IMR-90 (cell line): ENCODE results near the gene KDM5B. TPM values are rescaled to one million over a fixed set of nuclear protein-coding genes. Genes with fewer than 3 reads are reported as not detected.

Experiments
- ATAC-seq: fragments of 200-7000 bp; cut with Tn5 transposase; 2 replicates; pipeline ENCODE4 v1.9.1; 2020; ENCODE audit warnings: low read depth, mild to moderate bottlenecking, moderate library complexity
- BruUV-seq: library from RNA; stranded (reverse); fragments of 400-500 nt; replicated peaks from 2 replicates; lab custom pipeline; 2021; lab: Mats Ljungman, UMichigan
- CTCF ChIA-PET: fragments of 300-600 bp; formaldehyde crosslinking; extraction: SDS; loops from one replicate; lab custom pipeline; 2021; ENCODE audit warnings: antibody characterized with exemption; lab: Yijun Ruan, JAX
- POLR2A ChIA-PET: fragments of 300-600 bp; sonication (Branson Sonifier 250); formaldehyde crosslinking; loops from one replicate; lab custom pipeline; 2022; ENCODE audit warnings: antibody characterized with exemption; ENCODE audit not compliant: unreplicated experiment; lab: Charles Lee
- DNase-seq: peaks from one replicate; pipeline ENCODE4 v3.0.0; 2013
- H2AFZ ChIP-seq: replicated peaks from 2 replicates; pipeline ENCODE3; 2013; ENCODE audit warnings: low read length, mild to moderate bottlenecking; ENCODE audit not compliant: poor library complexity
- H2AK5ac ChIP-seq: 2 replicates; pipeline ENCODE4 v1.6.1; 2013; ENCODE audit warnings: low read depth, low read length, inconsistent platforms
- H2AK9ac ChIP-seq: replicated peaks from 2 replicates; pipeline ENCODE3; 2013; ENCODE audit warnings: mild to moderate bottlenecking, low read depth, low read length, moderate library complexity; ENCODE audit not compliant: poor library complexity
- H2BK120ac ChIP-seq: 2 replicates; pipeline ENCODE4 v1.6.1; 2013; ENCODE audit warnings: low read depth, low read length, inconsistent platforms
- H2BK15ac ChIP-seq: 3 replicates; pipeline ENCODE4 v1.6.1; 2013; ENCODE audit warnings: low read depth, low read length, inconsistent platforms
- H2BK20ac ChIP-seq: 2 replicates; pipeline ENCODE4 v1.6.1; 2013; ENCODE audit warnings: low read depth, mild to moderate bottlenecking, inconsistent platforms, low read length, moderate library complexity
- H2BK5ac ChIP-seq: 2 replicates; pipeline ENCODE4 v1.6.1; 2013; ENCODE audit warnings: mild to moderate bottlenecking, low read depth, low read length, inconsistent platforms; ENCODE audit not compliant: poor library complexity, severe bottlenecking
- H3K14ac ChIP-seq: replicated peaks from 2 replicates; pipeline ENCODE4 v1.6.1; 2013; ENCODE audit warnings: low read depth, low read length, inconsistent platforms
- H3K18ac ChIP-seq: 2 replicates; pipeline ENCODE4 v1.6.1; 2013; ENCODE audit warnings: low read depth, low read length, control low read depth
- H3K23ac ChIP-seq: 2 replicates; pipeline ENCODE4 v1.6.1; 2013; ENCODE audit warnings: low read depth, low read length, inconsistent platforms
- H3K27ac ChIP-seq: 2 replicates; pipeline ENCODE4 v1.5.1; 2013; ENCODE audit warnings: mild to moderate bottlenecking, control low read depth, low read length; ENCODE audit not compliant: insufficient read depth
- H3K27me3 ChIP-seq: 2 replicates; pipeline ENCODE4 v1.6.1; 2013; ENCODE audit warnings: low read length; ENCODE audit not compliant: control insufficient read depth, insufficient read depth
- H3K36me3 ChIP-seq: 2 replicates; pipeline ENCODE4 v1.6.1; 2013; ENCODE audit warnings: low read length, mixed read lengths; ENCODE audit not compliant: control insufficient read depth, insufficient read depth
- H3K4ac ChIP-seq: 2 replicates; pipeline ENCODE4 v1.6.1; 2013; ENCODE audit warnings: low read depth, low read length, inconsistent platforms
- H3K4me1 ChIP-seq: 2 replicates; pipeline ENCODE4 v1.6.1; 2013; ENCODE audit warnings: low read length, mixed read lengths; ENCODE audit not compliant: control insufficient read depth, insufficient read depth
- H3K4me2 ChIP-seq: 2 replicates; pipeline ENCODE4 v1.6.1; 2013; ENCODE audit warnings: low read depth, mild to moderate bottlenecking, control low read depth, low read length, moderate library complexity
- H3K4me3 ChIP-seq: 2 replicates; pipeline ENCODE4 v1.5.1; 2013; ENCODE audit warnings: low read depth, mild to moderate bottlenecking, control low read depth, low read length, moderate library complexity; ENCODE audit not compliant: insufficient read depth
- H3K56ac ChIP-seq: 2 replicates; pipeline ENCODE4 v1.6.1; 2013; ENCODE audit warnings: low read length, inconsistent platforms; ENCODE audit not compliant: insufficient read depth; ENCODE audit errors: extremely low read depth
- H3K79me1 ChIP-seq, 2 experiments: 2 replicates each; pipeline ENCODE4 v1.6.1; 2013; ENCODE audit warnings: low read length in 2 of 2, inconsistent platforms in 1 of 2, low read depth in 1 of 2
- H3K9ac ChIP-seq: 2 replicates; pipeline ENCODE4 v1.6.1; 2013; ENCODE audit warnings: low read depth, low read length, control low read depth
- H3K9me1 ChIP-seq: 2 replicates; pipeline ENCODE4 v1.6.1; 2013; ENCODE audit warnings: low read length, inconsistent platforms; ENCODE audit not compliant: insufficient read depth
- H3K9me3 ChIP-seq: 2 replicates; pipeline ENCODE4 v1.6.1; 2013; ENCODE audit warnings: low read length; ENCODE audit not compliant: control insufficient read depth, insufficient read depth
- H4K20me1 ChIP-seq: 2 replicates; pipeline ENCODE4 v1.6.1; 2013; ENCODE audit warnings: low read length, inconsistent platforms; ENCODE audit not compliant: insufficient read depth
- H4K5ac ChIP-seq: 2 replicates; pipeline ENCODE4 v1.6.1; 2013; ENCODE audit warnings: mild to moderate bottlenecking, low read depth, low read length, control low read depth
- H4K8ac ChIP-seq, 2 experiments: 2 replicates each; pipeline ENCODE4 v1.6.1; 2013; ENCODE audit warnings: low read depth in 2 of 2, low read length in 2 of 2, control low read depth in 1 of 2, inconsistent platforms in 1 of 2
- H4K91ac ChIP-seq: 2 replicates; pipeline ENCODE4 v1.6.1; 2013; ENCODE audit warnings: low read depth, low read length, inconsistent platforms; ENCODE audit not compliant: insufficient read depth
- CHD1 ChIP-seq: IDR thresholded peaks from 2 replicates; pipeline ENCODE4 v1.6.1; 2012; ENCODE audit warnings: low read depth, low read length, improper control_type of control experiment
- MAFK ChIP-seq: IDR thresholded peaks from 2 replicates; pipeline ENCODE4 v1.6.1; 2012; ENCODE audit warnings: low read depth, low read length, improper control_type of control experiment
- NFE2L2 ChIP-seq: fragments of 150-350 bp; IDR thresholded peaks from 2 replicates; pipeline ENCODE4 v1.6.1; 2016; ENCODE audit warnings: low read depth, mild to moderate bottlenecking, low read length
- RCOR1 ChIP-seq: IDR thresholded peaks from 2 replicates; pipeline ENCODE4 v1.6.1; 2012; ENCODE audit warnings: mild to moderate bottlenecking, low read length, improper control_type of control experiment; ENCODE audit not compliant: insufficient replicate concordance
- SMC3 ChIP-seq: fragments of 150-350 bp; IDR thresholded peaks from 2 replicates; pipeline ENCODE4 v1.6.1; 2016; ENCODE audit warnings: low read depth, mild to moderate bottlenecking, antibody characterized with exemption, low read length, moderate library complexity
- WGBS, 2 experiments: methylation state at CpG; one replicate each; pipeline versions ENCODE4 v1.1.5 to v1.1.7; 2013; ENCODE audit warnings: missing lambda C conversion rate in 2 of 2; ENCODE audit not compliant: insufficient read length in 1 of 2; ENCODE audit errors: extremely low coverage in 2 of 2; 5-methylcytosine and 5-hydroxymethylcytosine counted together
- dilution Hi-C: fragments of 300-500 bp; cut with HindIII; formaldehyde crosslinking; loops from one replicate; pipeline ENCODE4 v1.14.3; 2018; ENCODE audit warnings: low sequenced_read_pairs; ENCODE audit not compliant: unreplicated experiment
- in situ Hi-C: fragments of 300-500 bp; cut with MboI; formaldehyde crosslinking; loops from 3 replicates; pipeline ENCODE4 v1.14.3; 2019; ENCODE audit warnings: low sequenced_read_pairs, inconsistent platforms, mixed read lengths
- intact Hi-C: fragments of 100-400 bp; cut with micrococcal nuclease; formaldehyde crosslinking; loops from 2 replicates; pipeline ENCODE4 v1.10.0; 2022
- polyA plus RNA-seq, 3 experiments: library from polyadenylated mRNA; depleted of rRNA; stranded (reverse); fragments of >200 nt; gene quantifications; 2 replicates each; pipeline ENCODE4 v1.2.3, GENCODE V29; 2012; ENCODE audit warnings: low replicate concordance in 1 of 3
- total RNA-seq: library from RNA; depleted of rRNA; stranded (reverse); fragments of >200 nt; gene quantifications from 2 replicates; pipeline ENCODE4 v1.2.3, GENCODE V29; 2012

The KDM5B gene
- total and polyA plus RNA-seq, 2 of the 4 experiments (the other 2 are of a cell fraction) = 28.8 to 82.1 TPM

GRCh38 chr1:202742496-202742895 lies 65.7 kb downstream of the KDM5B start:
- Histone ChIP-seq H2BK5ac (no peak overlapping the region), H3K9me1 (no peaks in the 10 kb centered on the region), H3K4me2 (no peak overlapping the region), H3K4me1 (no peaks in the 10 kb centered on the region), H3K79me1 (peaks cover 19 to 23% of the 10 kb centered on the region in 2 experiments), H2AFZ (no peak overlapping the region), H2AK5ac (no peak overlapping the region), H3K9ac (no peak overlapping the region), H3K18ac (no peak overlapping the region), H3K23ac (no peak overlapping the region), H3K9me3 (no peaks in the 10 kb centered on the region), H2BK15ac (no peak overlapping the region), H3K27ac (no peak overlapping the region), H4K20me1 (peaks cover 5% of the 10 kb centered on the region; the same call in 1 of the 2 replicates), H2AK9ac (no peak overlapping the region), H3K36me3 (peaks cover 39% of the 10 kb centered on the region), H4K91ac (no peak overlapping the region), H3K27me3 (no peaks in the 10 kb centered on the region), H3K4ac (no peak overlapping the region), H3K4me3 (no peak overlapping the region), H4K5ac (no peak overlapping the region), H3K56ac (no peak overlapping the region), H2BK20ac (no peak overlapping the region), H3K14ac (no peak overlapping the region), H2BK120ac (no peak overlapping the region), H4K8ac (no peak overlapping the region)
- intact Hi-C loops = no loop called here
- ATAC-seq = no peak
- in situ Hi-C loops = no loop called here
- TF ChIP-seq SMC3 = no peak
- TF ChIP-seq CHD1 = no peak
- TF ChIP-seq NFE2L2 = no peak
- TF ChIP-seq MAFK = no peak
- TF ChIP-seq RCOR1 = no peak
- dilution Hi-C loops = no loop called here
- no peak for DNase-seq
- ChIA-PET POLR2A (no interaction called here), CTCF (no interaction called here)
- WGBS, 2 experiments = 100% methylated on average over 2 of the region's 6 CpGs; no CpG with 5 or more reads in 1 of the 2 experiments
- no TSS peak for BruUV-seq
